H1 (cell line): ENCODE results near the gene PHLPP2. TPM values are rescaled to one million over a fixed set of nuclear protein-coding genes. Genes with fewer than 3 reads are reported as not detected.

ENCODE experiments used
- CTCF ChIA-PET: fragments of 300-600 bp; sonication (Branson Sonifier 250); formaldehyde crosslinking; loops from one replicate; lab custom pipeline; 2021; ENCODE audit not compliant: partially characterized antibody; lab: Charles Lee
- POLR2A ChIA-PET: fragments of 300-600 bp; sonication (Branson Sonifier 250); formaldehyde crosslinking; loops from one replicate; lab custom pipeline; 2021; ENCODE audit warnings: inconsistent platforms; ENCODE audit not compliant: partially characterized antibody; lab: Charles Lee
- DNase-seq, 2 experiments: peaks; one replicate each; pipeline versions ENCODE4 v3.0.0 to v3.0.0-alpha.2; 2010 to 2022; ENCODE audit warnings: low spot score in 2 of 2, low read depth in 1 of 2, mixed read lengths in 1 of 2
- FAIRE-seq: peaks from 2 replicates; lab custom pipeline; 2011; peaks lifted over from hg19 to GRCh38; lab: Jason Lieb, UNC
- H2AFZ ChIP-seq: 2 replicates; pipeline ENCODE4 v1.8.1; 2012; ENCODE audit warnings: low read length, inconsistent platforms
- H2AK5ac ChIP-seq: 2 replicates; pipeline ENCODE4 v1.6.1; 2013; ENCODE audit warnings: low read depth, low read length
- H2BK120ac ChIP-seq: replicated peaks from 2 replicates; pipeline ENCODE3; 2013; ENCODE audit warnings: low read depth, low read length, inconsistent platforms
- H2BK12ac ChIP-seq: 2 replicates; pipeline ENCODE4 v1.6.1; 2013; ENCODE audit warnings: low read depth, low read length
- H2BK15ac ChIP-seq: 2 replicates; pipeline ENCODE4 v1.6.1; 2013; ENCODE audit warnings: low read length
- H2BK20ac ChIP-seq: 2 replicates; pipeline ENCODE4 v1.6.1; 2013; ENCODE audit warnings: low read length
- H2BK5ac ChIP-seq: 2 replicates; pipeline ENCODE4 v1.6.1; 2013; ENCODE audit warnings: low read depth, low read length
- H3K14ac ChIP-seq: 2 replicates; pipeline ENCODE4 v1.6.1; 2013; ENCODE audit warnings: inconsistent platforms; ENCODE audit not compliant: insufficient read length
- H3K18ac ChIP-seq: 2 replicates; pipeline ENCODE4 v1.6.1; 2013; ENCODE audit warnings: low read length; ENCODE audit errors: extremely low read depth
- H3K23ac ChIP-seq: 2 replicates; pipeline ENCODE4 v1.6.1; 2013; ENCODE audit warnings: inconsistent platforms; ENCODE audit not compliant: insufficient read length
- H3K23me2 ChIP-seq: 2 replicates; pipeline ENCODE4 v1.6.1; 2013; ENCODE audit warnings: low read depth, low read length
- H3K27ac ChIP-seq: 2 replicates; pipeline ENCODE4 v1.6.1; 2011; ENCODE audit warnings: low read depth, low read length, inconsistent platforms
- H3K27me3 ChIP-seq, 4 experiments: replicated peaks in 1 of 4; 1 replicate in 1 of 4; 2 replicates in 3 of 4; pipeline versions ENCODE4 v1.6.1 to v1.8.1; 2011 to 2013; ENCODE audit warnings: low read length in 3 of 4, mild to moderate bottlenecking in 3 of 4, inconsistent platforms in 2 of 4, mixed read lengths in 2 of 4, moderate library complexity in 1 of 4; ENCODE audit not compliant: control insufficient read depth in 3 of 4, insufficient read depth in 3 of 4; ENCODE audit errors: extremely low read depth in 1 of 4
- H3K36me3 ChIP-seq, 4 experiments: 2 replicates each; pipeline versions ENCODE4 v1.6.1 to v1.8.1; 2011 to 2013; ENCODE audit warnings: mild to moderate bottlenecking in 4 of 4, low read length in 3 of 4, moderate library complexity in 2 of 4, control low read depth in 1 of 4, inconsistent platforms in 1 of 4; ENCODE audit not compliant: insufficient read depth in 4 of 4, control insufficient read depth in 2 of 4
- H3K4ac ChIP-seq: replicated peaks from 2 replicates; pipeline ENCODE3; 2013; ENCODE audit warnings: low read length, low read depth, mixed read lengths, inconsistent platforms; ENCODE audit not compliant: insufficient read length
- H3K4me1 ChIP-seq, 4 experiments: replicated peaks in 1 of 4; 1 replicate in 1 of 4; 2 replicates in 3 of 4; pipeline versions ENCODE4 v1.6.1 to v1.8.1; 2011 to 2013; ENCODE audit warnings: low read length in 3 of 4, inconsistent platforms in 2 of 4, mixed read lengths in 1 of 4; ENCODE audit not compliant: insufficient read depth in 4 of 4, control insufficient read depth in 3 of 4
- H3K4me2 ChIP-seq, 2 experiments: 2 replicates each; pipeline versions ENCODE4 v1.6.1 to v1.8.1; 2011 to 2013; ENCODE audit warnings: low read depth in 2 of 2, low read length in 2 of 2, control low read depth in 1 of 2, inconsistent platforms in 1 of 2, mild to moderate bottlenecking in 1 of 2; ENCODE audit not compliant: insufficient read depth in 1 of 2
- H3K4me3 ChIP-seq, 4 experiments: fragments of 200-600, 300-600 bp in 1 of 4; sonication (generic), shearing (Covaris generic), sonication (Bioruptor Twin) in 1 of 4; 2 replicates each; pipeline versions ENCODE4 v1.5.1 to v1.8.1; 2011 to 2016; ENCODE audit warnings: low read length in 4 of 4, low read depth in 3 of 4, control low read depth in 2 of 4, inconsistent platforms in 2 of 4, mild to moderate bottlenecking in 2 of 4, mixed read lengths in 1 of 4, moderate library complexity in 1 of 4; ENCODE audit not compliant: insufficient read depth in 2 of 4; ENCODE audit errors: extremely low read depth in 1 of 4
- H3K56ac ChIP-seq: replicated peaks from 2 replicates; pipeline ENCODE3; 2013; ENCODE audit warnings: low read depth, mild to moderate bottlenecking, mixed read lengths, low read length, inconsistent platforms; ENCODE audit not compliant: insufficient read length
- H3K79me1 ChIP-seq: 2 replicates; pipeline ENCODE4 v1.6.1; 2013; ENCODE audit warnings: low read depth, low read length, control low read depth
- H3K79me2 ChIP-seq, 2 experiments: 2 replicates each; pipeline versions ENCODE4 v1.6.1 to v1.8.1; 2012 to 2013; ENCODE audit warnings: low read length in 2 of 2, mild to moderate bottlenecking in 2 of 2, inconsistent platforms in 1 of 2; ENCODE audit not compliant: insufficient read depth in 2 of 2, control insufficient read depth in 1 of 2
- H3K9ac ChIP-seq, 4 experiments: replicated peaks in 1 of 4; 1 replicate in 1 of 4; 2 replicates in 3 of 4; pipeline versions ENCODE4 v1.6.1 to v1.8.1; 2011 to 2013; ENCODE audit warnings: low read depth in 3 of 4, low read length in 3 of 4, control low read depth in 2 of 4, mild to moderate bottlenecking in 2 of 4, moderate library complexity in 2 of 4, inconsistent platforms in 1 of 4; ENCODE audit errors: extremely low read depth in 1 of 4
- H3K9me3 ChIP-seq, 2 experiments: 2 replicates each; pipeline versions ENCODE4 v1.6.1 to v1.8.1; 2012 to 2013; ENCODE audit warnings: mild to moderate bottlenecking in 2 of 2, moderate library complexity in 2 of 2, control low read depth in 1 of 2, inconsistent platforms in 1 of 2, low read depth in 1 of 2, low read length in 1 of 2, mixed read lengths in 1 of 2; ENCODE audit not compliant: insufficient read depth in 2 of 2
- H4K20me1 ChIP-seq, 2 experiments: replicated peaks in 1 of 2; 2 replicates each; pipeline versions ENCODE3 to v1.8.1; 2011 to 2013; ENCODE audit warnings: inconsistent platforms in 2 of 2, low read length in 2 of 2, mild to moderate bottlenecking in 1 of 2; ENCODE audit not compliant: insufficient read depth in 2 of 2, control insufficient read depth in 1 of 2
- H4K5ac ChIP-seq: 2 replicates; pipeline ENCODE4 v1.6.1; 2013; ENCODE audit warnings: low read length, low read depth, mixed read lengths, inconsistent platforms; ENCODE audit not compliant: insufficient read length
- H4K8ac ChIP-seq: 2 replicates; pipeline ENCODE4 v1.8.0; 2013; ENCODE audit warnings: mild to moderate bottlenecking, moderate library complexity, low read length, inconsistent platforms; ENCODE audit not compliant: insufficient read depth; ENCODE audit errors: extremely low read depth
- H4K91ac ChIP-seq: replicated peaks from 2 replicates; pipeline ENCODE3; 2013; ENCODE audit warnings: low read length, mixed read lengths, inconsistent platforms; ENCODE audit not compliant: insufficient read length
- CBX8 ChIP-seq: fragments of 300-800, 300-1000 bp; sonication (generic); IDR thresholded peaks from 2 replicates; pipeline ENCODE4 v1.7.1; 2016; ENCODE audit warnings: low read depth, low read length, borderline replicate concordance
- EP300 ChIP-seq, 2 experiments: IDR thresholded peaks; 1 replicate in 1 of 2; 2 replicates in 1 of 2; pipeline ENCODE4 v1.6.1; 2011 to 2012; ENCODE audit warnings: low read depth in 2 of 2, low read length in 2 of 2, mild to moderate bottlenecking in 2 of 2, borderline replicate concordance in 1 of 2, inconsistent platforms in 1 of 2, moderate library complexity in 1 of 2
- EZH2 ChIP-seq: fragments of 200-600 bp; sonication (generic); IDR thresholded peaks from 2 replicates; pipeline ENCODE4 v1.7.1; 2012; ENCODE audit warnings: low read depth, mild to moderate bottlenecking, moderate library complexity, low read length, inconsistent platforms; ENCODE audit not compliant: severe bottlenecking
- HDAC2 ChIP-seq, 2 experiments: fragments of 300-600 bp in 1 of 2; sonication (generic) in 1 of 2; IDR thresholded peaks; 2 replicates each; pipeline ENCODE4 v1.6.1; 2011 to 2012; ENCODE audit warnings: low read depth in 2 of 2, low read length in 2 of 2, mild to moderate bottlenecking in 2 of 2, moderate library complexity in 2 of 2, borderline replicate concordance in 1 of 2, inconsistent platforms in 1 of 2
- SAP30 ChIP-seq: fragments of 300-600 bp; sonication (generic); IDR thresholded peaks from 2 replicates; pipeline ENCODE4 v1.7.1; 2012; ENCODE audit warnings: low read length, moderate library complexity, mild to moderate bottlenecking, inconsistent platforms; ENCODE audit not compliant: insufficient read depth, insufficient replicate concordance
- SUZ12 ChIP-seq: fragments of 200-600 bp; sonication (generic); IDR thresholded peaks from 2 replicates; pipeline ENCODE4 v1.6.1; 2012; ENCODE audit warnings: mild to moderate bottlenecking, inconsistent platforms, low read length, moderate library complexity, mixed read lengths
- WGBS, 2 experiments: shearing (Covaris generic) in 1 of 2; methylation state at CpG; one replicate each; pipeline versions ENCODE4 v1.1.6 to v1.1.7; 2013 to 2015; ENCODE audit warnings: low lambda C conversion rate in 2 of 2, mixed read lengths in 2 of 2, inconsistent platforms in 1 of 2, low coverage in 1 of 2, missing lambda C conversion rate in 1 of 2; ENCODE audit not compliant: insufficient replicate concordance in 2 of 2, insufficient coverage in 1 of 2, insufficient read length in 1 of 2; ENCODE audit errors: extremely low coverage in 1 of 2, missing lambda C conversion rate in 1 of 2; 5-methylcytosine and 5-hydroxymethylcytosine counted together
- polyA plus RNA-seq, 7 experiments: library from polyadenylated mRNA; depleted of rRNA in 3 of 7; stranded (reverse) in 5 of 7; unstranded in 2 of 7; fragments of >200 nt in 5 of 7; fragments of 200-250 nt in 2 of 7; gene quantifications; 1 replicate in 5 of 7; 2 replicates in 1 of 7; 4 replicates in 1 of 7; pipeline versions ENCODE4 v1.2.1 to v1.2.3, GENCODE V29; 2011 to 2013; ENCODE audit warnings: missing spikeins in 2 of 7, mixed read lengths in 2 of 7
- total RNA-seq: library from RNA; stranded (reverse); fragmentation: NEBNext Ultra II Directional; extraction: Animal tissue kit (Norgen Biotek cat#: 25700); gene quantifications from 2 replicates; pipeline ENCODE4 v1.2.1, GENCODE V29; 2021
- TF ChIP-seq, protein P1 (sequence below): IDR thresholded peaks from 2 replicates; pipeline ENCODE4 v1.6.1; 2011; ENCODE audit warnings: low read length, improper control_type of control experiment
- TF ChIP-seq, protein P2 (sequence below), 3 experiments: IDR thresholded peaks; 1 replicate in 2 of 3; 2 replicates in 1 of 3; pipeline versions ENCODE4 v1.5.1 to v1.6.1; 2011; ENCODE audit warnings: low read length in 3 of 3, mild to moderate bottlenecking in 3 of 3, inconsistent platforms in 2 of 3, low read depth in 1 of 3, moderate library complexity in 1 of 3; ENCODE audit not compliant: insufficient read depth in 1 of 3; ENCODE audit errors: control extremely low read depth in 1 of 3

PHLPP2 gene
- total and polyA plus RNA-seq, 2 of the 8 experiments (the other 6 are each of a cell fraction or from before 2014, with no cell fraction given): 7.3 to 12.9 TPM

DNA sequence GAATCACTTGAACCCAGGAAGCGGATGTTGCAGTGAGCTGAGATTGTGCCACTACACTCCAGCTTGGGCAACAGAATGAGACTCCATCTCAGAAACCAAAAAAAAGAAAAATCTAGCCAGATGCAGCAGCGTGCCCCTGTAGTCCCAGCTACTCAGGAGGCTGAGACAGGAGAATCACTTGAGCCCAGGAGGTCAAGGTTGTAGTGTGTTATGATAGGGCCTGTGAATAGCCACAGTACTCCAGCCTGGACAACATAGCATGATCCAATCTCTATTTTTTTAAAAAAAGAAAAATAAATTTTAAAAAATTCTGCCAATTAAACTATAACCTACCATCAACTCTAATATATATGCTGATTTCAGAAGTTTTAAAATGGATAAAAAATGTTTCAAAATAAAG, 15.8 kb downstream of the PHLPP2 start:
- Histone ChIP-seq H4K91ac (no peak overlapping the region), H3K79me2 (peaks cover 0 to 34% of the 10 kb centered on the region in 2 experiments; a peak in 2 of 4 replicates), H3K4me1 (peaks cover 3 to 22% (median 13%) of the 10 kb centered on the region in 4 experiments; a peak in 5 of 7 replicates), H3K79me1 (0 out of 2 replicates have a peak, but pooled peaks cover 2% of the 10 kb centered on the region), H4K8ac (no peak overlapping the region), H2BK5ac (peak overlapping the region; percentile 26; the same call in 1 of the 2 replicates), H3K4me3 (no peak overlapping the region), H3K27ac (no peak overlapping the region), H2BK15ac (no peak overlapping the region), H3K23ac (no peak overlapping the region), H3K23me2 (no peaks in the 10 kb centered on the region), H3K27me3 (no peaks in the 10 kb centered on the region), H2BK20ac (no peak overlapping the region), H4K5ac (no peak overlapping the region), H3K4ac (no peak overlapping the region), H3K4me2 (no peak overlapping the region), H2BK120ac (no peak overlapping the region), H3K36me3 (peaks cover 0 to 4% (median 0%) of the 10 kb centered on the region in 4 experiments; a peak in 1 of 8 replicates), H3K18ac (no peak overlapping the region), H2AK5ac (no peak overlapping the region), H4K20me1 (no peaks in the 10 kb centered on the region), H3K9ac (no peak overlapping the region), H2AFZ (no peak overlapping the region), H3K56ac (no peak overlapping the region), H3K14ac (no peak overlapping the region), H3K9me3 (no peaks in the 10 kb centered on the region), H2BK12ac (0 out of 2 replicates have a peak overlapping the region, but pooled peaks have one; percentile 32)
- WGBS, 2 experiments: 100% methylated on average over 2 of the region's 2 CpGs; no CpG with 5 or more reads in 1 of the 2 experiments
- ChIA-PET POLR2A (interaction anchor here (0.7 to 2.4 kb wide), 7 partner anchors 9 to 187 kb away, joined by 3 to 21 read pairs (median 4); partner anchors contain the start of gene IST1), CTCF (interaction anchor here (0.9 kb wide), 1 partner anchor 98 kb away, joined by 3 read pairs; no protein-coding TSS in a partner anchor)
- FAIRE-seq (no peak), DNase-seq (no peak)
- TF ChIP-seq, protein P1, sequence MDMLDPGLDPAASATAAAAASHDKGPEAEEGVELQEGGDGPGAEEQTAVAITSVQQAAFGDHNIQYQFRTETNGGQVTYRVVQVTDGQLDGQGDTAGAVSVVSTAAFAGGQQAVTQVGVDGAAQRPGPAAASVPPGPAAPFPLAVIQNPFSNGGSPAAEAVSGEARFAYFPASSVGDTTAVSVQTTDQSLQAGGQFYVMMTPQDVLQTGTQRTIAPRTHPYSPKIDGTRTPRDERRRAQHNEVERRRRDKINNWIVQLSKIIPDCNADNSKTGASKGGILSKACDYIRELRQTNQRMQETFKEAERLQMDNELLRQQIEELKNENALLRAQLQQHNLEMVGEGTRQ: no peak
- TF ChIP-seq SAP30 (no peak), SUZ12 (no peak), EP300 (IDR thresholded peaks at IDR 0.05; ENCODE audit: borderline replicate concordance in 1 of 2, low read depth in 2 of 2, low read length in 2 of 2) (no peak), HDAC2 (IDR thresholded peaks at IDR 0.05; ENCODE audit: borderline replicate concordance in 1 of 2, low read depth in 2 of 2, low read length in 2 of 2) (no peak), EZH2 (no peak), CBX8 (no peak)
- TF ChIP-seq, protein P2, sequence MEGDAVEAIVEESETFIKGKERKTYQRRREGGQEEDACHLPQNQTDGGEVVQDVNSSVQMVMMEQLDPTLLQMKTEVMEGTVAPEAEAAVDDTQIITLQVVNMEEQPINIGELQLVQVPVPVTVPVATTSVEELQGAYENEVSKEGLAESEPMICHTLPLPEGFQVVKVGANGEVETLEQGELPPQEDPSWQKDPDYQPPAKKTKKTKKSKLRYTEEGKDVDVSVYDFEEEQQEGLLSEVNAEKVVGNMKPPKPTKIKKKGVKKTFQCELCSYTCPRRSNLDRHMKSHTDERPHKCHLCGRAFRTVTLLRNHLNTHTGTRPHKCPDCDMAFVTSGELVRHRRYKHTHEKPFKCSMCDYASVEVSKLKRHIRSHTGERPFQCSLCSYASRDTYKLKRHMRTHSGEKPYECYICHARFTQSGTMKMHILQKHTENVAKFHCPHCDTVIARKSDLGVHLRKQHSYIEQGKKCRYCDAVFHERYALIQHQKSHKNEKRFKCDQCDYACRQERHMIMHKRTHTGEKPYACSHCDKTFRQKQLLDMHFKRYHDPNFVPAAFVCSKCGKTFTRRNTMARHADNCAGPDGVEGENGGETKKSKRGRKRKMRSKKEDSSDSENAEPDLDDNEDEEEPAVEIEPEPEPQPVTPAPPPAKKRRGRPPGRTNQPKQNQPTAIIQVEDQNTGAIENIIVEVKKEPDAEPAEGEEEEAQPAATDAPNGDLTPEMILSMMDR (IDR thresholded peaks at IDR 0.05; ENCODE audit: control extremely low read depth in 1 of 3, insufficient read depth in 1 of 3, low read depth in 1 of 3, low read length in 3 of 3): no peak
